K562 (cell line): ENCODE data around the gene PHACTR2.

ENCODE experiments used
- CEBPG ChIP-seq, 3 experiments: fragments of 200-800 bp in 1 of 3; sonication (Bioruptor generic) in 1 of 3; sonication (generic) in 1 of 3; formaldehyde crosslinking in 1 of 3; IDR thresholded peaks in 2 of 3; conservative IDR thresholded peaks in 1 of 3; 2 replicates each; pipeline versions ENCODE4 v1.6.1 to v1.8.0; 2016 to 2022; ENCODE audit warnings: missing compliant biosample characterization in 2 of 3, missing genetic modification characterization in 2 of 3, mild to moderate bottlenecking in 1 of 3, missing genetic modification reagents in 1 of 3
- GABPB2 ChIP-seq: fragments of 250-450 bp; sonication (Bioruptor Pico); conservative IDR thresholded peaks from 2 replicates; pipeline ENCODE4 v1.5.1; 2021; ENCODE audit warnings: mild to moderate bottlenecking
- NCOR1 ChIP-seq: fragments of 450-650 bp; IDR thresholded peaks from 2 replicates; pipeline ENCODE4 v1.6.1; 2016; ENCODE audit warnings: mild to moderate bottlenecking, moderate library complexity
- NFE2L1 ChIP-seq: fragments of 450-650 bp; IDR thresholded peaks from 2 replicates; pipeline ENCODE4 v1.6.1; 2016; ENCODE audit warnings: missing genetic modification characterization, low read depth, mild to moderate bottlenecking, missing compliant biosample characterization, moderate library complexity, borderline replicate concordance
- NFIC ChIP-seq: fragments of 450-650 bp; IDR thresholded peaks from 2 replicates; pipeline ENCODE4 v1.6.1; 2017; ENCODE audit warnings: mild to moderate bottlenecking, inconsistent platforms
- POLR2A ChIP-seq: fragments of 450-650 bp; conservative IDR thresholded peaks from 2 replicates; pipeline ENCODE4 v1.6.1; 2016
- RAD51 ChIP-seq: fragments of 450-650 bp; IDR thresholded peaks from 2 replicates; pipeline ENCODE4 v1.7.1; 2016; ENCODE audit warnings: low read depth, mild to moderate bottlenecking, borderline replicate concordance
- RFX7 ChIP-seq: fragments of 250-450 bp; sonication (Bioruptor Pico); IDR thresholded peaks from 2 replicates; pipeline ENCODE4 v1.5.1; 2021; ENCODE audit warnings: mild to moderate bottlenecking
- TBP ChIP-seq: optimal IDR thresholded peaks from 2 replicates; pipeline ENCODE3; 2011; ENCODE audit warnings: low read depth, low read length, improper control_type of control experiment
- YY1 ChIP-seq, 3 experiments: IDR thresholded peaks; 2 replicates each; pipeline ENCODE4 v1.6.1; 2011; ENCODE audit warnings: low read length in 2 of 3, mild to moderate bottlenecking in 2 of 3, moderate library complexity in 2 of 3, borderline replicate concordance in 1 of 3, control low read depth in 1 of 3, low read depth in 1 of 3; ENCODE audit not compliant: insufficient read depth in 3 of 3, insufficient replicate concordance in 2 of 3, control insufficient read depth in 1 of 3, insufficient read length in 1 of 3; ENCODE audit errors: extremely low read depth in 1 of 3
- ZNF740 ChIP-seq, 3 experiments: fragments of 200-800 bp in 1 of 3; sonication (Bioruptor generic) in 1 of 3; sonication (generic) in 1 of 3; formaldehyde crosslinking in 1 of 3; IDR thresholded peaks; 2 replicates each; pipeline versions ENCODE4 v1.6.1 to v1.8.0; 2016 to 2022; ENCODE audit warnings: mild to moderate bottlenecking in 2 of 3, missing compliant biosample characterization in 2 of 3, missing genetic modification characterization in 2 of 3, missing genetic modification reagents in 1 of 3
- ZSCAN29 ChIP-seq: fragments of 450-650 bp; IDR thresholded peaks from 2 replicates; pipeline ENCODE4 v1.6.1; 2017
- TF ChIP-seq, protein P1 (sequence below), 3 experiments: IDR thresholded peaks in 2 of 3; conservative IDR thresholded peaks in 1 of 3; 2 replicates each; pipeline ENCODE4 v1.5.1; 2011 to 2012; ENCODE audit warnings: low read length in 3 of 3, mild to moderate bottlenecking in 3 of 3, control low read depth in 2 of 3, improper control_type of control experiment in 1 of 3, inconsistent platforms in 1 of 3, low read depth in 1 of 3, mixed read lengths in 1 of 3, moderate library complexity in 1 of 3; ENCODE audit not compliant: insufficient read depth in 2 of 3

- no peak for TF ChIP-seq CEBPG (CRISPR knock-in tag; IDR thresholded peaks at IDR 0.05)
- TF ChIP-seq CEBPG (tag; conservative IDR thresholded peaks at IDR 0.05 in 1 of 2, IDR thresholded peaks at IDR 0.05 in 1 of 2), result no peak
- TF ChIP-seq ZNF740 (CRISPR knock-in tag; IDR thresholded peaks at IDR 0.05), result no peak
- TF ChIP-seq ZNF740 (tag; IDR thresholded peaks at IDR 0.05), result no peak
- TF ChIP-seq RAD51, result no peak
- no peak for TF ChIP-seq NFE2L1 (tag)
- no peak for TF ChIP-seq TBP
- no peak for TF ChIP-seq YY1 (IDR thresholded peaks at IDR 0.05; ENCODE audit: borderline replicate concordance in 1 of 3, control insufficient read depth in 1 of 3, extremely low read depth in 1 of 3, insufficient read depth in 3 of 3, insufficient read length in 1 of 3, insufficient replicate concordance in 2 of 3, low read depth in 1 of 3, low read length in 2 of 3)
- no peak for TF ChIP-seq NFIC
- no peak for TF ChIP-seq NCOR1
- no peak for TF ChIP-seq RFX7 (CRISPR knock-in tag)
- TF ChIP-seq ZSCAN29, result no peak
- no peak for TF ChIP-seq GABPB2 (CRISPR knock-in tag)
- TF ChIP-seq, protein P1, sequence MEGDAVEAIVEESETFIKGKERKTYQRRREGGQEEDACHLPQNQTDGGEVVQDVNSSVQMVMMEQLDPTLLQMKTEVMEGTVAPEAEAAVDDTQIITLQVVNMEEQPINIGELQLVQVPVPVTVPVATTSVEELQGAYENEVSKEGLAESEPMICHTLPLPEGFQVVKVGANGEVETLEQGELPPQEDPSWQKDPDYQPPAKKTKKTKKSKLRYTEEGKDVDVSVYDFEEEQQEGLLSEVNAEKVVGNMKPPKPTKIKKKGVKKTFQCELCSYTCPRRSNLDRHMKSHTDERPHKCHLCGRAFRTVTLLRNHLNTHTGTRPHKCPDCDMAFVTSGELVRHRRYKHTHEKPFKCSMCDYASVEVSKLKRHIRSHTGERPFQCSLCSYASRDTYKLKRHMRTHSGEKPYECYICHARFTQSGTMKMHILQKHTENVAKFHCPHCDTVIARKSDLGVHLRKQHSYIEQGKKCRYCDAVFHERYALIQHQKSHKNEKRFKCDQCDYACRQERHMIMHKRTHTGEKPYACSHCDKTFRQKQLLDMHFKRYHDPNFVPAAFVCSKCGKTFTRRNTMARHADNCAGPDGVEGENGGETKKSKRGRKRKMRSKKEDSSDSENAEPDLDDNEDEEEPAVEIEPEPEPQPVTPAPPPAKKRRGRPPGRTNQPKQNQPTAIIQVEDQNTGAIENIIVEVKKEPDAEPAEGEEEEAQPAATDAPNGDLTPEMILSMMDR (IDR thresholded peaks at IDR 0.05 in 2 of 3, conservative IDR thresholded peaks at IDR 0.05 in 1 of 3; ENCODE audit: insufficient read depth in 2 of 3, low read depth in 1 of 3, low read length in 3 of 3), result no peak
- TF ChIP-seq POLR2A, result no peak
Measured at GRCh38 chr6:143872201-143872600, 194.4 kb downstream of the PHACTR2 start.
